ENCODE measurements around the gene SSC5D.

The SSC5D gene

DNA sequence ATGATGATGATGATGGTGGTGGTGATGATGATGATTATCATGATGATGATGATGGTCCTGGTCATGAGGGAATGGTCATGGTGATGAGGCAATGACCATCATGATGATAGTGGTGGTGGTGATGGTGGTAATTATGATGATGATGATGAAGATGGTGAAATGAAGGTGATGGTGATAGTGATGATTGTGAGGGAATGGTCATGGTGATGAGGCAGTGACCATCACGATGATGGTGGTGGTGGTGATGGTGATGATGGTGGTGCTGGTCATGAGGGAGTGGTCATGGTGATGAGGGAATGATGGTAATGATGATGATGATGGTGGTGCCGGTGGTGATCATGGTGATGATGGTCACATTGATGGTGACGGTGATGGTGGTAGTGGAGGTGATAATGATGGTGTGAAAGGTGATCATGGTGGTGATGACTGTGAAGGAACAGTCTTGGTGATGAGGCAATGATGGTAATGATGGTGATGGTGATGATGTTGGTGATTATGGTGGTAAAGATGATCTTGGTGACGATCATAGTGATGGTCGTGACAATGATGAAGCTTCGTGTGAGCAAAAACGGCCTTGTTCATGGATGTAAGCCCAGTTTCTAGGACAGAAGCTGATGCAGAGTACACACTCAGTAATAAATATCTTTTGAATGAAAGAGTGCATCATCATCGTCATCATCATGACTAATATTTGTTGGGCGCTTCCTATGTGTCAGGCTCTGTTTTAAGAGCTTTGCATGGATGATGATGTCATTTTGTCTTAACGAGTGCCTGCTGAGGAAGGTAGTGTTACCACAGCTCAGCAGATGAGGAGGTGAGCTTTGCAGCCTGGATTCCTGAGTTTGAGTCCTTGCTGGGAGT lies 31.4 kb downstream of the SSC5D start (continued):
- TF ChIP-seq, protein P1, sequence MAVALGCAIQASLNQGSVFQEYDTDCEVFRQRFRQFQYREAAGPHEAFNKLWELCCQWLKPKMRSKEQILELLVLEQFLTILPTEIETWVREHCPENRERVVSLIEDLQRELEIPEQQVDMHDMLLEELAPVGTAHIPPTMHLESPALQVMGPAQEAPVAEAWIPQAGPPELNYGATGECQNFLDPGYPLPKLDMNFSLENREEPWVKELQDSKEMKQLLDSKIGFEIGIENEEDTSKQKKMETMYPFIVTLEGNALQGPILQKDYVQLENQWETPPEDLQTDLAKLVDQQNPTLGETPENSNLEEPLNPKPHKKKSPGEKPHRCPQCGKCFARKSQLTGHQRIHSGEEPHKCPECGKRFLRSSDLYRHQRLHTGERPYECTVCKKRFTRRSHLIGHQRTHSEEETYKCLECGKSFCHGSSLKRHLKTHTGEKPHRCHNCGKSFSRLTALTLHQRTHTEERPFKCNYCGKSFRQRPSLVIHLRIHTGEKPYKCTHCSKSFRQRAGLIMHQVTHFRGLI (tag by site-specific recombination; IDR thresholded peaks at IDR 0.05) = peak; percentile 93; the same call in 1 of the 2 replicates
- TF ChIP-seq ZNF670 (tag by site-specific recombination; IDR thresholded peaks at IDR 0.05; ENCODE audit: low read depth) (no peak), ZNF747 (tag by site-specific recombination; IDR thresholded peaks at IDR 0.05) (peak; percentile 81; the same call in 1 of the 2 replicates), ZFP3 (tag by site-specific recombination; IDR thresholded peaks at IDR 0.05; ENCODE audit: low read depth) (no peak), ZNF10 (tag by site-specific recombination; IDR thresholded peaks at IDR 0.05) (peak; percentile 72), ZNF473 (tag by site-specific recombination; IDR thresholded peaks at IDR 0.05) (peak; percentile 13; the same call in 1 of the 2 replicates), ZNF175 (tag by site-specific recombination; IDR thresholded peaks at IDR 0.05) (no peak), ZNF37A (tag by site-specific recombination; IDR thresholded peaks at IDR 0.05) (no peak), ZNF660 (tag by site-specific recombination; IDR thresholded peaks at IDR 0.05) (peak; percentile 99), ZNF701 (tag by site-specific recombination; IDR thresholded peaks at IDR 0.05) (no peak), KLF9 (tag by site-specific recombination; IDR thresholded peaks at IDR 0.05; ENCODE audit: low read depth) (no peak; the same call in 1 of the 2 replicates), ZNF2 (tag by site-specific recombination; IDR thresholded peaks at IDR 0.05) (no peak), SP2 (tag by site-specific recombination; IDR thresholded peaks at IDR 0.05) (0 out of 2 replicates have a peak, but pooled peaks have one; percentile 15), ZNF350 (tag by site-specific recombination; IDR thresholded peaks at IDR 0.05) (no peak), ZBTB8A (tag by site-specific recombination; IDR thresholded peaks at IDR 0.05) (no peak), ZBTB7A (tag by site-specific recombination; IDR thresholded peaks at IDR 0.05; ENCODE audit: low read depth) (peak; percentile 60; the same call in 1 of the 2 replicates), BCL11B (tag by site-specific recombination; IDR thresholded peaks at IDR 0.05; ENCODE audit: low read depth) (peak; percentile 61; the same call in 1 of the 2 replicates), ZSCAN30 (tag by site-specific recombination; IDR thresholded peaks at IDR 0.05) (no peak), TRIM28 (IDR thresholded peaks at IDR 0.05; ENCODE audit: borderline replicate concordance, low read length) (no peak), ZNF658 (tag by site-specific recombination; IDR thresholded peaks at IDR 0.05) (peak; percentile 12; the same call in 1 of the 2 replicates), ZNF202 (tag by site-specific recombination; IDR thresholded peaks at IDR 0.05; ENCODE audit: borderline replicate concordance) (no peak), RBAK (tag by site-specific recombination; IDR thresholded peaks at IDR 0.05) (no peak; the same call in none of the 2 replicates)
- TF ChIP-seq, protein P2, sequence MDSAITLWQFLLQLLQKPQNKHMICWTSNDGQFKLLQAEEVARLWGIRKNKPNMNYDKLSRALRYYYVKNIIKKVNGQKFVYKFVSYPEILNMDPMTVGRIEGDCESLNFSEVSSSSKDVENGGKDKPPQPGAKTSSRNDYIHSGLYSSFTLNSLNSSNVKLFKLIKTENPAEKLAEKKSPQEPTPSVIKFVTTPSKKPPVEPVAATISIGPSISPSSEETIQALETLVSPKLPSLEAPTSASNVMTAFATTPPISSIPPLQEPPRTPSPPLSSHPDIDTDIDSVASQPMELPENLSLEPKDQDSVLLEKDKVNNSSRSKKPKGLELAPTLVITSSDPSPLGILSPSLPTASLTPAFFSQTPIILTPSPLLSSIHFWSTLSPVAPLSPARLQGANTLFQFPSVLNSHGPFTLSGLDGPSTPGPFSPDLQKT (IDR thresholded peaks at IDR 0.05; ENCODE audit: borderline replicate concordance, low read depth, low read length) = no peak
- TF ChIP-seq, protein P3, sequence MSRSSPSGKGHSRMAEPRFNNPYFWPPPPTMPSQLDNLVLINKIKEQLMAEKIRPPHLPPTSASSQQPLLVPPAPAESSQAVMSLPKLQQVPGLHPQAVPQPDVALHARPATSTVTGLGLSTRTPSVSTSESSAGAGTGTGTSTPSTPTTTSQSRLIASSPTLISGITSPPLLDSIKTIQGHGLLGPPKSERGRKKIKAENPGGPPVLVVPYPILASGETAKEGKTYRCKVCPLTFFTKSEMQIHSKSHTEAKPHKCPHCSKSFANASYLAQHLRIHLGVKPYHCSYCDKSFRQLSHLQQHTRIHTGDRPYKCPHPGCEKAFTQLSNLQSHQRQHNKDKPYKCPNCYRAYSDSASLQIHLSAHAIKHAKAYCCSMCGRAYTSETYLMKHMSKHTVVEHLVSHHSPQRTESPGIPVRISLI (tag by site-specific recombination; IDR thresholded peaks at IDR 0.05) = no peak
- TF ChIP-seq, protein P4, sequence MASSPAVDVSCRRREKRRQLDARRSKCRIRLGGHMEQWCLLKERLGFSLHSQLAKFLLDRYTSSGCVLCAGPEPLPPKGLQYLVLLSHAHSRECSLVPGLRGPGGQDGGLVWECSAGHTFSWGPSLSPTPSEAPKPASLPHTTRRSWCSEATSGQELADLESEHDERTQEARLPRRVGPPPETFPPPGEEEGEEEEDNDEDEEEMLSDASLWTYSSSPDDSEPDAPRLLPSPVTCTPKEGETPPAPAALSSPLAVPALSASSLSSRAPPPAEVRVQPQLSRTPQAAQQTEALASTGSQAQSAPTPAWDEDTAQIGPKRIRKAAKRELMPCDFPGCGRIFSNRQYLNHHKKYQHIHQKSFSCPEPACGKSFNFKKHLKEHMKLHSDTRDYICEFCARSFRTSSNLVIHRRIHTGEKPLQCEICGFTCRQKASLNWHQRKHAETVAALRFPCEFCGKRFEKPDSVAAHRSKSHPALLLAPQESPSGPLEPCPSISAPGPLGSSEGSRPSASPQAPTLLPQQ (tag by site-specific recombination; IDR thresholded peaks at IDR 0.05) = peak; percentile 77
- TF ChIP-seq, protein P5, sequence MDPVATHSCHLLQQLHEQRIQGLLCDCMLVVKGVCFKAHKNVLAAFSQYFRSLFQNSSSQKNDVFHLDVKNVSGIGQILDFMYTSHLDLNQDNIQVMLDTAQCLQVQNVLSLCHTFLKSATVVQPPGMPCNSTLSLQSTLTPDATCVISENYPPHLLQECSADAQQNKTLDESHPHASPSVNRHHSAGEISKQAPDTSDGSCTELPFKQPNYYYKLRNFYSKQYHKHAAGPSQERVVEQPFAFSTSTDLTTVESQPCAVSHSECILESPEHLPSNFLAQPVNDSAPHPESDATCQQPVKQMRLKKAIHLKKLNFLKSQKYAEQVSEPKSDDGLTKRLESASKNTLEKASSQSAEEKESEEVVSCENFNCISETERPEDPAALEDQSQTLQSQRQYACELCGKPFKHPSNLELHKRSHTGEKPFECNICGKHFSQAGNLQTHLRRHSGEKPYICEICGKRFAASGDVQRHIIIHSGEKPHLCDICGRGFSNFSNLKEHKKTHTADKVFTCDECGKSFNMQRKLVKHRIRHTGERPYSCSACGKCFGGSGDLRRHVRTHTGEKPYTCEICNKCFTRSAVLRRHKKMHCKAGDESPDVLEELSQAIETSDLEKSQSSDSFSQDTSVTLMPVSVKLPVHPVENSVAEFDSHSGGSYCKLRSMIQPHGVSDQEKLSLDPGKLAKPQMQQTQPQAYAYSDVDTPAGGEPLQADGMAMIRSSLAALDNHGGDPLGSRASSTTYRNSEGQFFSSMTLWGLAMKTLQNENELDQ (tag by site-specific recombination; IDR thresholded peaks at IDR 0.05; ENCODE audit: low read depth) = no peak
- TF ChIP-seq, protein P6, sequence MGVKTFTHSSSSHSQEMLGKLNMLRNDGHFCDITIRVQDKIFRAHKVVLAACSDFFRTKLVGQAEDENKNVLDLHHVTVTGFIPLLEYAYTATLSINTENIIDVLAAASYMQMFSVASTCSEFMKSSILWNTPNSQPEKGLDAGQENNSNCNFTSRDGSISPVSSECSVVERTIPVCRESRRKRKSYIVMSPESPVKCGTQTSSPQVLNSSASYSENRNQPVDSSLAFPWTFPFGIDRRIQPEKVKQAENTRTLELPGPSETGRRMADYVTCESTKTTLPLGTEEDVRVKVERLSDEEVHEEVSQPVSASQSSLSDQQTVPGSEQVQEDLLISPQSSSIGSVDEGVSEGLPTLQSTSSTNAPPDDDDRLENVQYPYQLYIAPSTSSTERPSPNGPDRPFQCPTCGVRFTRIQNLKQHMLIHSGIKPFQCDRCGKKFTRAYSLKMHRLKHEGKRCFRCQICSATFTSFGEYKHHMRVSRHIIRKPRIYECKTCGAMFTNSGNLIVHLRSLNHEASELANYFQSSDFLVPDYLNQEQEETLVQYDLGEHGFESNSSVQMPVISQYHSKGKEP (tag by site-specific recombination; IDR thresholded peaks at IDR 0.05) = no peak
- TF ChIP-seq, protein P7, sequence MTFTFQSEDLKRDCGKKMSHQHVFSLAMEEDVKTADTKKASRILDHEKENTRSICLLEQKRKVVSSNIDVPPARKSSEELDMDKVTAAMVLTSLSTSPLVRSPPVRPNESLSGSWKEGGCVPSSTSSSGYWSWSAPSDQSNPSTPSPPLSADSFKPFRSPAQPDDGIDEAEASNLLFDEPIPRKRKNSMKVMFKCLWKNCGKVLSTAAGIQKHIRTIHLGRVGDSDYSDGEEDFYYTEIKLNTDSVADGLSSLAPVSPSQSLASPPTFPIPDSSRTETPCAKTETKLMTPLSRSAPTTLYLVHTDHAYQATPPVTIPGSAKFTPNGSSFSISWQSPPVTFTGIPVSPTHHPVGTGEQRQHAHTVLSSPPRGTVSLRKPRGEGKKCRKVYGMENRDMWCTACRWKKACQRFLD (tag by site-specific recombination; IDR thresholded peaks at IDR 0.05) = no peak
